ENCODE results near the gene ESRRG. TPM values are rescaled to one million over a fixed set of nuclear protein-coding genes. Genes with fewer than 3 reads are reported as not detected.
A peak's percentile ranks its signal among the peaks of the same experiment; 100 is the strongest.

Gene ESRRG
- total and polyA plus RNA-seq, 2 donors (not counting 1 experiment from before 2014, with no cell fraction given): 0.15 to 0.83 TPM

DNA sequence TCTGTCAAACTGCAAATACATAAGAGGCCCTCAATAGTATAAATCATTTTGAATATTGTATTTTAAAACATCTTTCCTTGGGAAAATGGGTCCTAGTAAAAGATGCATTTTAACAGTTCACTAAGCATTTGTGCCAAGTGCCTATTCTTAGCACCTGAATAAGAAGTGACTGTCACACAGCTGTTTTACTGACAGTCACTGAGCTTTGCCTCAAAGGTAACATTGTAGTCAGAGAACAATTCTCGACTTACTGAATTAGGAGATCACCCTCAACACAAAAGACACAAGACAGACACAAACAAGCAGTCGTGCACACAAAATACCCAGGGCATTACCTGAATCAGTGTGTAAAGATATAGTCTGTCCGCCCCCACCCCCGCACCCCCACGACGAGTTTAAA, 408 bp downstream of the ESRRG start:
- Histone ChIP-seq H3K27me3 (ENCODE audit: control insufficient read depth, insufficient read depth, low read length) (no peaks in the 10 kb centered on the region), H4K20me1 (ENCODE audit: control insufficient read depth, extremely low read depth, insufficient read depth, low read length) (no peaks in the 10 kb centered on the region), H2AFZ (ENCODE audit: low read length) (no peak overlapping the region), H3K79me2 (ENCODE audit: control insufficient read depth, insufficient read depth, low read length) (no peaks in the 10 kb centered on the region), H3K36me3 (ENCODE audit: control insufficient read depth, insufficient read depth, low read length) (no peaks in the 10 kb centered on the region), H3K4me3 (replicated peaks in 1 of 4; ENCODE audit: control extremely low read depth in 1 of 4, insufficient read depth in 1 of 4, low read depth in 3 of 4, low read length in 4 of 4) (peak overlapping the region in 2 of 4 experiments; percentile 51 to 75), H3K9ac (ENCODE audit: insufficient read depth, low read length) (no peak overlapping the region), H3K27ac (ENCODE audit: insufficient read depth, low read length) (no peak overlapping the region), H3K4me1 (ENCODE audit: control insufficient read depth, extremely low read depth, insufficient read depth, low read length) (no peaks in the 10 kb centered on the region), H3K9me3 (ENCODE audit: control insufficient read depth, insufficient read depth, low read depth, low read length) (no peaks in the 10 kb centered on the region), H3K4me2 (ENCODE audit: extremely low read depth, insufficient read depth, low read length) (no peak overlapping the region)
- no peak for DNase-seq (ENCODE audit: low read depth in 2 of 2)
- TF ChIP-seq EZH2 (IDR thresholded peaks at IDR 0.05; ENCODE audit: low read length, missing control alignments) (no peak), CTCF (conservative IDR thresholded peaks at IDR 0.05 in 1 of 2, IDR thresholded peaks at IDR 0.05 in 1 of 2; ENCODE audit: low read depth in 1 of 2, low read length in 2 of 2) (no peak)

DNA sequence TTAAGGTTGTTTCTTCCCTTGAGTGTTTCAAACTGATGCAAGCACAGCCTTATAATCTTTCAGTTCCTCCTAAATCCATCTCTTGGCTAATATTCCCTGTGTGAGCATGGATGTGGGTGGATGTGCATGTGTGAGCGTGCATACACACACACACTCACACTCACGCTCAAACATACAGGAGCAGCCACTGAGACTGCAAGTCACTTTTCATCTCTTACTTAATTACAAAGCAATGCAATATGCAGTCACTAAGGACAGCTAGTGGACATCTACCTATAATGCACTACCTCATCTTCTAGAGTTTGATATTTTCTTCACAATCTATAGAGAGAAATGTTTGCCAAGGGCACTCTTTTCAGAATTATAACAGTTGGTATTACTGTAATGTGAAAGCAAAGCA, 1.4 kb downstream of the ESRRG start:
- Histone ChIP-seq H3K9ac (ENCODE audit: insufficient read depth, low read length) (no peak overlapping the region), H3K4me3 (replicated peaks in 1 of 4; ENCODE audit: control extremely low read depth in 1 of 4, insufficient read depth in 1 of 4, low read depth in 3 of 4, low read length in 4 of 4) (peak overlapping the region in 1 of 4 experiments; percentile 29), H2AFZ (ENCODE audit: low read length) (no peak overlapping the region), H3K4me2 (ENCODE audit: extremely low read depth, insufficient read depth, low read length) (no peak overlapping the region), H3K79me2 (ENCODE audit: control insufficient read depth, insufficient read depth, low read length) (no peaks in the 10 kb centered on the region), H3K4me1 (ENCODE audit: control insufficient read depth, extremely low read depth, insufficient read depth, low read length) (no peaks in the 10 kb centered on the region), H3K27ac (ENCODE audit: insufficient read depth, low read length) (no peak overlapping the region), H3K27me3 (ENCODE audit: control insufficient read depth, insufficient read depth, low read length) (no peaks in the 10 kb centered on the region), H3K9me3 (ENCODE audit: control insufficient read depth, insufficient read depth, low read depth, low read length) (no peaks in the 10 kb centered on the region), H4K20me1 (ENCODE audit: control insufficient read depth, extremely low read depth, insufficient read depth, low read length) (no peaks in the 10 kb centered on the region), H3K36me3 (ENCODE audit: control insufficient read depth, insufficient read depth, low read length) (no peaks in the 10 kb centered on the region)
- no peak for DNase-seq (ENCODE audit: low read depth in 2 of 2)
- TF ChIP-seq CTCF (conservative IDR thresholded peaks at IDR 0.05 in 1 of 2, IDR thresholded peaks at IDR 0.05 in 1 of 2; ENCODE audit: low read depth in 1 of 2, low read length in 2 of 2) (no peak), EZH2 (IDR thresholded peaks at IDR 0.05; ENCODE audit: low read length, missing control alignments) (no peak)

DNA sequence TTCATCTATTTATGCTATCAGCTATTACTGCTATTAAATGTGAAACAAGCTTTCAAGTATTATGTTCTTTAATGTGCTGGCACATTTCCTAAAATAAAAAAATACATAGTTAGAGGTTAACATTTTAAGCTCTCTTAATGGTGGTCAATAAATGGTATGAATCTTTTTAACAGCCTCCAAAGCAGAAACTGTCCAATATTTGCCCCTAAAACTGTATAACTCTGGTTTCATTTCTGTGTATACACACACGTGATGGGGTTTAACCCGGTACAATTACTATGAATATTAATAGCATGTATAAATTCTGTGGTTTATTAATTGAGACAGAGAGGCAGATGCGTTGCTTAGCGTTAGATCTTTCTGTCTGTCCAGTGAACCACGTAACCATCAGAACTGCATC, 2.2 kb downstream of the ESRRG start:
- Histone ChIP-seq H3K27ac (ENCODE audit: insufficient read depth, low read length) (no peak overlapping the region), H3K4me3 (replicated peaks in 1 of 4; ENCODE audit: control extremely low read depth in 1 of 4, insufficient read depth in 1 of 4, low read depth in 3 of 4, low read length in 4 of 4) (peak overlapping the region in 1 of 4 experiments; percentile 3), H3K9ac (ENCODE audit: insufficient read depth, low read length) (no peak overlapping the region), H3K27me3 (ENCODE audit: control insufficient read depth, insufficient read depth, low read length) (no peaks in the 10 kb centered on the region), H4K20me1 (ENCODE audit: control insufficient read depth, extremely low read depth, insufficient read depth, low read length) (no peaks in the 10 kb centered on the region), H3K4me2 (ENCODE audit: extremely low read depth, insufficient read depth, low read length) (no peak overlapping the region), H3K4me1 (ENCODE audit: control insufficient read depth, extremely low read depth, insufficient read depth, low read length) (no peaks in the 10 kb centered on the region), H3K79me2 (ENCODE audit: control insufficient read depth, insufficient read depth, low read length) (no peaks in the 10 kb centered on the region), H3K9me3 (ENCODE audit: control insufficient read depth, insufficient read depth, low read depth, low read length) (no peaks in the 10 kb centered on the region), H3K36me3 (ENCODE audit: control insufficient read depth, insufficient read depth, low read length) (no peaks in the 10 kb centered on the region), H2AFZ (ENCODE audit: low read length) (no peak overlapping the region)
- no peak for TF ChIP-seq EZH2 (IDR thresholded peaks at IDR 0.05; ENCODE audit: low read length, missing control alignments)
- no peak for TF ChIP-seq CTCF (conservative IDR thresholded peaks at IDR 0.05 in 1 of 2, IDR thresholded peaks at IDR 0.05 in 1 of 2; ENCODE audit: low read depth in 1 of 2, low read length in 2 of 2)
- no peak for DNase-seq (ENCODE audit: low read depth in 2 of 2)

Measured in fibroblast of lung (primary cell).